Choroid plexus epithelial cell (primary cell): ENCODE data around the gene LDLR.
"Not testable (repeated sequence)": the region's sequence is repeated elsewhere in the genome, so short reads cannot be mapped to it uniquely, and the experiment has no call there.

Experiments
- DNase-seq: peaks from one replicate; pipeline ENCODE4 v3.0.0-alpha.2; 2010; ENCODE audit warnings: low read depth
- H3K4me3 ChIP-seq: 2 replicates; pipeline ENCODE4 v1.5.1; 2011; ENCODE audit warnings: low read depth, mild to moderate bottlenecking, control low read depth, low read length, moderate library complexity
- TF ChIP-seq, protein P1 (sequence below): conservative IDR thresholded peaks from 2 replicates; pipeline ENCODE4 v1.5.1; 2011; ENCODE audit warnings: low read depth, mild to moderate bottlenecking, control low read depth, inconsistent platforms, low read length, moderate library complexity

The LDLR gene

DNA sequence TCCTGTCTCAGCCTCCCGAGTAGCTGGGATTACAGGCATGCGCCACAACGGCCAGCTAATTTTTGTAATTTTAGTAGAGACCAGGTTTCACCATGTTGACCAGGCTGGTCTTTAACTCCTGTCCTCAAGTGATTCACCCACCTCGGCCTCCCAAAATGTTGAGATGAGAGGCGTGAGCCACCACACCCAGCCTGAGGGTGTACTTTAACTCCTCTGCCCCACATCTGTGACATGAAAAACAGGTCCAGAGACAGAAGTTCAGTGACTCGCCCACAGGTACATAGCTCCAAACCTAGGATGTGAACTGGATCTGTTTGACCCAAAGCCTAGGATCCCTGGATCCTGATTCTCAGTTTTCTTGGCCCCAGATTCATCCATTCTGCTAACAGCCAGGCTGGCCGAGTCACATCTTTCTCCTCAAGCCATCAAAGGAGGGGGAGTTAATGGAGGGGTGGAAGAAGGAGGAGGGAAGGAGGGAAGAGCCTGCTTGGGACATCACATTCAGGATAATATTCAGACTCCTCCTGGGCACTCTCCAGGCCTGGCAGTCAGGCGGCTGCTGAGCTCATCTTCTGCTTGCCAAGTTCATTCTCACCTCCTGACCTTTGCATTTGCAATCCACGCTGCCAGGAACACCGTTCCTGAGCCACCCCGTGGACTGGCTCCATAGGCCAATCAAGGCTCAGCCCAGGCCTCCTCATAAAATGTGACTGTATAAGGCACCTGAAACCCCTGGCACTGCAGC, 63.2 kb downstream of the LDLR start:
- DNase-seq = peak; percentile 90
- H3K4me3 ChIP-seq = no peak overlapping the region
- TF ChIP-seq, protein P1, sequence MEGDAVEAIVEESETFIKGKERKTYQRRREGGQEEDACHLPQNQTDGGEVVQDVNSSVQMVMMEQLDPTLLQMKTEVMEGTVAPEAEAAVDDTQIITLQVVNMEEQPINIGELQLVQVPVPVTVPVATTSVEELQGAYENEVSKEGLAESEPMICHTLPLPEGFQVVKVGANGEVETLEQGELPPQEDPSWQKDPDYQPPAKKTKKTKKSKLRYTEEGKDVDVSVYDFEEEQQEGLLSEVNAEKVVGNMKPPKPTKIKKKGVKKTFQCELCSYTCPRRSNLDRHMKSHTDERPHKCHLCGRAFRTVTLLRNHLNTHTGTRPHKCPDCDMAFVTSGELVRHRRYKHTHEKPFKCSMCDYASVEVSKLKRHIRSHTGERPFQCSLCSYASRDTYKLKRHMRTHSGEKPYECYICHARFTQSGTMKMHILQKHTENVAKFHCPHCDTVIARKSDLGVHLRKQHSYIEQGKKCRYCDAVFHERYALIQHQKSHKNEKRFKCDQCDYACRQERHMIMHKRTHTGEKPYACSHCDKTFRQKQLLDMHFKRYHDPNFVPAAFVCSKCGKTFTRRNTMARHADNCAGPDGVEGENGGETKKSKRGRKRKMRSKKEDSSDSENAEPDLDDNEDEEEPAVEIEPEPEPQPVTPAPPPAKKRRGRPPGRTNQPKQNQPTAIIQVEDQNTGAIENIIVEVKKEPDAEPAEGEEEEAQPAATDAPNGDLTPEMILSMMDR = no peak

DNA sequence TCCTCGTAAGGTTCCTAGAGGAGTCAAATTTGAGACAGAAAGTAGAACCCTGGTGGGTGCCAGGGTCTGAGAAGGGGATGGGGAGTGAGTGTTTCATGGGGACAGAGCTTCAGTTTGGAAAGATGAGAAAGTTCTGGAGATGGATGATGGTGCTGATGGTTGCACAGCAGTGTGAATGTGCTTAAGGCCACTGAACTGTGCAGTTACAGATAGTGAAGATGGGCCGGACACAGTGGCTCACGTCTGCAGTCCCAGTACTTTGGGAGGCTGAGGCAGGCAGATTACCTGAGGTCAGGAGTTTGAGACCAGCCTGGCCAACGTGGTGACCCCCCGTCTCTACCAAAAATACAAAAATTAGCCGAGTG, 65.4 kb downstream of the LDLR start:
- no peak for DNase-seq
- no peak overlapping the region for H3K4me3 ChIP-seq
- TF ChIP-seq, protein P1 = no peak

DNA sequence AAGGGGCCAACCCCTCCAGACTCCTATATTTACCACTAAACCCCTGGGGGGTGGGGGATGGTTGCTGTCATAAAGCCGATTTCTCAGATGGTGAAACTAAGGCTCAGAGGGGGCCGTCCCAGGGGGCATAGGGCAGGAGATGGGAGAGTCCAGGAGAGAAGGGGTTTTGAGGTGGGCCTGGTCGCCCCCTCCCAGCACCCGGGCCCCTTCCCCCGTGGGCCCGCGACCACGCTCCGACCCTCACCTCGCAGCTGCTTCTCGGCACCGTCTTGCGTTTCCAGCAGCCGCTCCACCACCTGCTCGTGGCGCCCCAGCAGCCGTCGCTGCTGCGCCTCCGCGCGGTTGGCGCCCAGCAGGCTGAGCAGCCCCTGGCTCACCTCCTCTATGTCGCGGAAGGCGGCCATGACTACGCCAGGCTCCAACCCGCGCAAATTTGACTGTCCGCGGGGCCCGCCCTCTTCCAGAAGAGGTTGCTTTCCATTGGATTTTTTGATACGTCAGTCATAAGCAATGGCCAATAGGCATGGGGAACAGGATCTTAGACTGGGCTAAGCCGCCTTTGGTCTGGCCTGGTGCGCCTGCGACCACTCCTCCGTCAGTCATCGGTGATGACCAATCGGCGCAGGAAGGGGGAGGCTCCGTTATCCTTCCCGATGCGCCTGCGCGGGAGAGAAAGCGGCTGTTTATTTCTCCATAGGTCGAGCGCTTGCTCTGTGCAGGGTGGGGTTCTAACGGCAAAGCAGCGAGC, 66.3 kb downstream of the LDLR start, which contains the start of gene SPC24:
SPC24 (minus strand) TSS at position 410 of the 748 bp plus-strand sequence; CDS start at position 404, 6 bp downstream.
- DNase-seq = peak; percentile 99
- H3K4me3 ChIP-seq = peak within 1 kb of the TSS; percentile 98
- TF ChIP-seq, protein P1 = no peak

DNA sequence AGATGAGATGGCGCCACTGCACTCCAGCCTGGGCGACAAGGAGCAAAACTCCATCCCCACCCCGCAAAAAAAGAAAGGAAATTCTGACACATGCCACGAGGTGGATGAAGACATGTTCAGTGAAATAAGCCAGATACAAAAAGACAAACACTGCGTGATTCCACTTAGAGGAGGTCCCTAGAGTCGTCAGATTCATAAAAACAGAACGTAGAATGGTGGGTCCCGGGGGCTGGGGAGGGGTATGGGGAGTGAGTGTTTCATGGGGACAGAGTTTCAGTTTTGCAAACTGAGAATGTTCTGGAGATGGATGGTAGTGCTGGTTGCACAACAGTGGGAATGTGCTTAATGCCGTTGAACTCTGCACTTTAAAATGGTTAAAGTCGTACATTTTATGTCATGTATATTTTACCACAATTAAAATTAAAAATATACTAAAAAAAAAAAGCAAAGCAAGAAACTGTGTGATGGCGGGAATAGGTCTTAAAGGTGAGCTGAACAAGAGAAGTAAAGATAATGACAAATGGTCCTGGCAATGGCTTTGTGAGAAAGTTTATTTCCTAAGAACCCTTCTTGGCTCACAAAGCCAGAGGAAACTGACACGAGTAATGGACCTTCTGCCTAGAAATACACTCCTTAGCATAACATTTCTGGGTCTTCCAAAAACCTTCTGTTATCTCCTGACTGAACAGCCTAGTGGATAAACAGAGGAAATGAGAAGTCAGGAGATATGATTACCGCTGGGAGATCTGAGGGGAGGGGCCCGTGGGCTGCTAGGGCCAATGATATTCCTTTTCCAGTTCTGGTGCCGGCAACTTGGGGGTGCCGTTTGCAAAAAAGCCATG, 70.6 kb downstream of the LDLR start:
- H3K4me3 ChIP-seq = no peak overlapping the region
- DNase-seq = peak; percentile 71
- TF ChIP-seq, protein P1 = peak; percentile 19

DNA sequence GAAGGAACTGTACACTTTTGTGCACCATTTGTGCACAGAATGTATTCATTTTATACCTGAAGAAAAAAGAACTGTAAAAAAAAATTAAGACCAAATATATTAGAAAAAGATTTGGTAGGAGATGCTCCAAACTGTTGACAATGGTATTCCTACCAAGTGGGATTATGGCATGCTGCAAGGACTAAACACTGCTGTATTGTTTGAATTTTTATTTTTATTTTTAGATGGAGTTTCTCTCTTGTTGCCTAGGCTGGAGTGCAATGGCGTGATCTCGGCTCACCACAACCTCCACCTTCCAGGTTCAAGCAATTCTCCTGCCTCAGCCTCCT, 71.1 kb downstream of the LDLR start:
- DNase-seq = not testable (repeated sequence)

DNA sequence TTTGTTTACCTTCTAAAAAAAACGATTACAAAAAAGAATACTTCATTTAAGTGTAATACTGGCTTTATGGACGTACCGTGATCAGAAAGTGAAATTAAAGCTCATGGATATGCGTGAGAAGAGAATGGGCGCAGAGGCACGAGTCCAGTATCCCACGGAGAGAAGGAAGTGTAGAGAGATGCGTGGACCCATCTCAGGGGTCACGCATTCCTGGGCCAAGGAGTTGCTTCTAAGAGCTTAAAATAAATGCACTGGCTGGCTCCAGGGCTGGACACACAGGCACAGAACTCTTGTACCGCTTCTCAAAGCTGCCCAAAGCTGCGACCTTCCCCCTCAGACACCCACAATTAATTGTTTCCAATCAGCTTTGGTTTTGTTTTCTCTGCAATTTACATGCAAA, 75.0 kb downstream of the LDLR start:
- no peak overlapping the region for H3K4me3 ChIP-seq
- TF ChIP-seq, protein P1 = no peak
- no peak for DNase-seq

More for the DNA sequence above, 71.1 kb downstream of the LDLR start:
- H3K4me3 ChIP-seq = not testable (repeated sequence)

DNA sequence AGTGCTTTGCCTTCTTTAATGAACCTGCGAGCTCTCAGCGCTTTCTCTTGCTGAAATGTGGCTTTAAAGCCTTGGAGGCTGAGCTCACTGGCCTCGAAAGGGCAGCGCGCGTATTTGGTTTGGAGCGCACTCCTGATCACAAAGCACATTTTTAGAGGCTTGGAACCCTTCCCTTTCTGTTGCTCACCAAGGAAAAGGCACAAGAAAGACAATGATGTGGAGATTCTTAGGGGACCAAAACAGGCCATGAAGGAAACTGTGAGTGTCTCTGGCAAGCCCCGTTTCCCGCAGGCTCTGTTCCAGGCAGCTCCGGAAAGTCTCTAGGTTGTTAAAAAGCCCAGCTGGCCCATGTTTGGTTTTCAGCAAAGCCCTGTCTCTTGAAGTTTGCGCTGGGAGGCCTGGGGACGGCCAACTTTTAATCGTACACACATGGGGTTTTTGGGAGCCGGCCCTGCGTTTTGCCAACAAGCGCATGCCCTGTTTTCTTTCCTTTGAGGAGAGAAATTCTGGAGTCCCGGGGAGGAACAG, 75.7 kb downstream of the LDLR start:
- DNase-seq = peak; percentile 23
- H3K4me3 ChIP-seq = no peak overlapping the region

More for the DNA sequence above, 75.7 kb downstream of the LDLR start:
- TF ChIP-seq, protein P1 = no peak
